ENCODE measurements around the gene SLC11A2. TPM values are rescaled to one million over a fixed set of nuclear protein-coding genes. Genes with fewer than 3 reads are reported as not detected.
"Not testable (repeated sequence)": the region's sequence is repeated elsewhere in the genome, so short reads cannot be mapped to it uniquely, and the experiment has no call there.

The SLC11A2 gene
- total RNA-seq, 1 donor from 2014 or later: 45.7 TPM

- intact Hi-C loops (cut with micrococcal nuclease): no loop called here
Measured at GRCh38 chr12:50999093-50999492, 27.1 kb downstream of the SLC11A2 start.

- intact Hi-C loops (cut with micrococcal nuclease): no loop called here
Measured at GRCh38 chr12:50992819-50993218, 33.4 kb downstream of the SLC11A2 start.

GRCh38 chr12:50991291-50991690, 34.9 kb downstream of the SLC11A2 start:
- intact Hi-C loops (cut with micrococcal nuclease): no loop called here

GRCh38 chr12:50990791-50991190, 35.4 kb downstream of the SLC11A2 start:
- intact Hi-C loops (cut with micrococcal nuclease): no loop called here

- intact Hi-C loops (cut with micrococcal nuclease): no loop called here
Measured at GRCh38 chr12:50990147-50990727, 35.9 kb downstream of the SLC11A2 start.

- intact Hi-C loops (cut with micrococcal nuclease): loop anchor here (5.0 to 10.0 kb wide), 2 partner anchors 38 to 224 kb away; partner anchors contain the start of genes ATF1 and SLC11A2
Measured at GRCh38 chr12:50988871-50989270, 37.3 kb downstream of the SLC11A2 start.

- intact Hi-C loops (cut with micrococcal nuclease): loop anchor here (5.0 to 10.0 kb wide), 2 partner anchors 39 to 223 kb away; partner anchors contain the start of genes ATF1 and SLC11A2
Measured at GRCh38 chr12:50988051-50988450, 38.1 kb downstream of the SLC11A2 start.

- intact Hi-C loops (cut with micrococcal nuclease): loop anchor here (1.0 to 10.0 kb wide), 3 partner anchors 40 to 222 kb away; partner anchors contain the start of genes ATF1 and SLC11A2
Measured at GRCh38 chr12:50986966-50987737, 39.0 kb downstream of the SLC11A2 start.

GRCh38 chr12:50985322-50985721, 40.9 kb downstream of the SLC11A2 start:
- intact Hi-C loops (cut with micrococcal nuclease): loop anchor here (5.0 to 10.0 kb wide), 2 partner anchors 42 to 221 kb away; partner anchors contain the start of genes ATF1 and SLC11A2

GRCh38 chr12:50984586-50985298, 41.4 kb downstream of the SLC11A2 start:
- intact Hi-C loops (cut with micrococcal nuclease): loop anchor here (5.0 to 10.0 kb wide), 2 partner anchors 43 to 220 kb away; partner anchors contain the start of genes ATF1 and SLC11A2

- intact Hi-C loops (cut with micrococcal nuclease): loop anchor here (10.0 kb wide), 1 partner anchor 217 kb away; the partner anchor contains the start of gene ATF1
Measured at GRCh38 chr12:50981319-50982239, 44.6 kb downstream of the SLC11A2 start.

- intact Hi-C loops (cut with micrococcal nuclease): loop anchor here (10.0 kb wide), 1 partner anchor 216 kb away; the partner anchor contains the start of gene ATF1
Measured at GRCh38 chr12:50980545-50980944, 45.6 kb downstream of the SLC11A2 start.

- intact Hi-C loops (cut with micrococcal nuclease): loop anchor here (10.0 kb wide), 1 partner anchor 215 kb away; the partner anchor contains the start of gene ATF1
Measured at GRCh38 chr12:50979369-50980052, 46.7 kb downstream of the SLC11A2 start.

- intact Hi-C loops (cut with micrococcal nuclease): no loop called here
Measured at GRCh38 chr12:50971946-50972345, 54.2 kb downstream of the SLC11A2 start.

- intact Hi-C loops (cut with micrococcal nuclease): no loop called here
Measured at GRCh38 chr12:50964432-50964831, 61.8 kb downstream of the SLC11A2 start.

- intact Hi-C loops (cut with micrococcal nuclease): no loop called here
Measured at GRCh38 chr12:50961708-50962107, 64.5 kb downstream of the SLC11A2 start.

GRCh38 chr12:50960130-50960529, 66.1 kb downstream of the SLC11A2 start:
- intact Hi-C loops (cut with micrococcal nuclease): no loop called here

GRCh38 chr12:50955697-50956096, 70.5 kb downstream of the SLC11A2 start:
- intact Hi-C loops (cut with micrococcal nuclease): no loop called here

GRCh38 chr12:50955288-50955687, 70.9 kb downstream of the SLC11A2 start:
- intact Hi-C loops (cut with micrococcal nuclease): no loop called here

- intact Hi-C loops (cut with micrococcal nuclease): not testable (repeated sequence)
Measured at GRCh38 chr12:50954789-50955188, 71.4 kb downstream of the SLC11A2 start.
